ENCODE data around the gene GORASP2. TPM values are rescaled to one million over a fixed set of nuclear protein-coding genes. Genes with fewer than 3 reads are reported as not detected.

GORASP2 gene
- total RNA-seq, 1 experiment from 2014 or later, result 54.5 TPM

DNA sequence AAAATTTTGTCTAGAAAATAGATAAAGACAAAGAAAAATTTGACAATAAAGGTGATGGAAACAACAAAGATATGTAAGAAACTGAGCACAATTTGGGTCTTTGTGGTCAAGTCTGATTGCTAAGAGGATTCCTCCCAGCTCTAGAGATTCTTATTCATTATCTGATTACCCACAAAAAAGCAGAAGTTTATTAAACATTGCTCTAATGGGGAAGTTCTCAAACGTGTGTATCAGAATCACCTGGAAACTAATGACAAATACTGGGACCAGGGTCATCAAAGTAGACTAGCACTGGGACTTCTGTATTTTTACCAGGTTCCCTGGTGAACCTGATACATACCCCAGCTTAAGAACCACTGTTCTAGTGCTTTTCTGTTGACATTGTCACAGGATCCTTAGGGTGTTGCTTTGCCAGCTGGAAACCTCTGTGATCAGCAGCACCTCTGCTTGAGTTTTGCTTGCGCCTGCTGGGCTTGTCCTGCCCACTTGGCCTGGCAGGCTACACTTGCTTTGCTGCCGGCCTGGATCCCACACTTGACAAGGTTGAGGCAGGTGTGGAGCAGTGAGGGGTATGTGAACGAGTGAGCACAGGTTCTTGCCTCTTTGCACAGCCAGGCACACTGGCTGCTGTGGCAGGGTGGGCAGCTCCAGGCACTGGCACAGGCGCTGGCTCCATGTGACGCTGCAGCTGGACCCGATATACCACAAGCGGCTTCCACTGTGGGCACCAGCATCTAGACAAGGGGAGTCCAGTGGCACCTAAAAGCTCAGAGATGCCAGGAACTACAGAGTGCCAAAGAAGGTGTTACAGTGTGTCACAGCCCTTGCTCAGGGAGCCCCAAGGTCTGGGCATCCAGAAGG lies 6.2 kb upstream of the GORASP2 start:
- no peak for DNase-seq (ENCODE audit: low read depth)

DNA sequence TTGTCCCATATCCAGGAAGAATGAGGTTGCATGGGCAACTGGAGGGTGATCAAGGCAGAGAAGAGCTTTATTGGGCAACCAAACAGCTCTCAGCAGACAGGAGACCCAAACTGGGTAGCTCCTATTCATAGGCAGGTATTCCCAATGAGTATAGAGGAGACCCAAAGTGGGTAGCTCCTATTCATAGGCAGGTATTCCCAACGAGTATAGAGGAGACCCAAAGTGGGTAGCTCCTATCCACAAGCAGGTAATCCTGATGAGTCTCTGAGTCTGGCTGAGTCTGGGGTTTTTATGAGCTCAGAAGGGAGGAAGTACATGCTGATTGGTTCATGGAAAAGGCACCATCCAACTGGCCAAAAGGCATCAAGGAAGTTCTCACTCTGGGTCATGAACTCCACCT lies 5.3 kb upstream of the GORASP2 start:
- DNase-seq (ENCODE audit: low read depth), result peak; percentile 10

DNA sequence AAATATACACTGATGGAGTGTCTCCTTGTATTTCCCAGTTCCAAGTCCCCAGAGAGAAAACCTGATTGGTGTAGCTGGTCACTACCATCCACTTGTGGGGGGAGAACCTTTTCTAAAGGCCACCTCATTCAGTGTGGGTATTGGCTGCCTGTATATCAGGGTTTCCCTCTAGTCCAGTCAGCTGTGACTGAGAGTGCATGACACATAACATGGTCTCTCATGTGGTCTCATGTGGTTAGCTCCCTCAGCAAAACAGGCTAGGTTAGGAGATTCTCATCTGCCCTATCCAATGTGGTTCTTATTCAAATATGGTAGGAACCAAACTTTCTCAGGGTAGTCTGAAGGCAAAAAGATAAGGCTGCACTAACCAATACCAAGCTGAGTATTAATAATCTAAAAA lies 4.1 kb upstream of the GORASP2 start:
- DNase-seq (ENCODE audit: low read depth), result no peak

DNA sequence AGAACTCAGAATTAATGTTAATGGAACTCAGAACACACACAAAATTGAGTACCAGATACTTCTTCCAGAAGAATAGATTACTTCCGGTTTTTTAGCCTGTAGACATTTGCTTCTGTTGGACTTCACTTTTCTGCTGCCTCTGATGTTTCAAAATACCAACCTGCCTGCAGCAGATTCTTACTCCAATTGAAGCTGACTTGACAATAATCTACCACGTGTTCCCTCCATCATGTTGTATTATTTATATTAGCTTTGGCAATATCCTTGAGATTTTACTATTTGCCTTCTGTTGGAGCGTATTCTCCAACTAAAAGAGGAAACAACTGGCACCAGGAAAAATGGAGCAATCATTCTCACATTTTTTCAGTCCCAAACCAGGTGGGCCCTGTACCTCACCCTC lies 3.1 kb upstream of the GORASP2 start:
- DNase-seq (ENCODE audit: low read depth), result no peak

DNA sequence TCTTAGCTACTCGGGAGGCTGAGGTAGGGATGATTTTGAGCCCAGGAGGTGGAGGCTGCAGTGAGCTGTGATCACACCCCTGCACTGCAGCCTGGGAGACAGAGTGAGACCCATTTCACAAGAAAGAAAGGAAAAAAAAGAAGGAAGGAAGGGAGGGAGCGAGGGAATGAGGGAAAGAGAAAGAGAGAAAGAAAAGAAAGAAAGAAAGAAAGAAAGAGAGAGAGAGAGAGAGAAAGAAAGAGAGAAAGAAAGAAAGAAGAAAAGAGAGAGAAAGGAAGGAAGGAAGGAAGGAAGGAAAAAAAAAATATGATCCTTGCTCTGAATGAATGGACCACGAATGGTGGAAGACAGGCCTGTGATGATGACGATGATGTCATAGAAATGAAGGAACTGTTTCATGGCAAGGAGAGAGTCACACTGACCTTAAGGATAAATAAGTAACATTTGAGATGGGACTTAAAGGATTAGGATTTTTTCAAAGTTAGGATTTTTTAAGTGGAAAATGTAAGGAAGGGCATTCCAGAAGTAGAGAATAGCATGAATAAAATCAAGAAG lies 2.2 kb upstream of the GORASP2 start:
- DNase-seq (ENCODE audit: low read depth), result no peak

DNA sequence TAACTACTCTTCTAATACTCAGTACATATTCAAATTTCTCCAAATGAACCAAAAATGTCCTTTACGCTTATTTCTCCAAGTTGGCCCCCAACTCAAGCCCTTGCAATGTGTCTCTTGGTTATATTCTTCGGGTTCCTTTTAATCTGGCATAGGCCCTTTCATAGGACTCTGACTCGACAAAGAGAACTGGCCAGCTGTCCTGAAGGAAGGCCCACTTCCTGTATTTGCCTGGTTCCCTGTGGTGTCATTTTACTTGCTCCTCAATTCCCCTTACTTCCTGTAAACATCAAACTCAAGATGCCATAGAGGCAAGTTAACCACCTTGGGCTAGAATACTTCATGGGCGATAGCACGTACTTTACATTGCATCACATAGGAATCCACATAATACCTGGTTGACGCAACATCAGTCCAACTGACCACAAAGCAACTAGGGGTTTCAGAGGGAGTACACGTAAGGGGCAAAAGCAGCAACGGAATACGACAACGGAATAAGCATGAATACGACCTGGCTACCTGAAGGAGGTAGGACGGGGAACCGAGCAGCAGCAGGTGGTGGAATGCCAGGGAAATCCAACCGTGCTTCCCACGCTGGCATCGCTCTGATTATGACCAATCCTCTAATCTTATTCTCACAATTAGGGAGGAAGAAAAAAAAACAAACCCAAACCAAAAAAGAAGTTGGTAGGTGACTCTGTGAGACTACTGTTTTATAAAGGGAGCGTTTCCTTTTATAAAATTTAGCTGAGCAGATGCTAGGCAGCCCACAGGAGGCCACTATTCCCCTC lies 823 bp upstream of the GORASP2 start:
- DNase-seq (ENCODE audit: low read depth), result peak; percentile 49

DNA sequence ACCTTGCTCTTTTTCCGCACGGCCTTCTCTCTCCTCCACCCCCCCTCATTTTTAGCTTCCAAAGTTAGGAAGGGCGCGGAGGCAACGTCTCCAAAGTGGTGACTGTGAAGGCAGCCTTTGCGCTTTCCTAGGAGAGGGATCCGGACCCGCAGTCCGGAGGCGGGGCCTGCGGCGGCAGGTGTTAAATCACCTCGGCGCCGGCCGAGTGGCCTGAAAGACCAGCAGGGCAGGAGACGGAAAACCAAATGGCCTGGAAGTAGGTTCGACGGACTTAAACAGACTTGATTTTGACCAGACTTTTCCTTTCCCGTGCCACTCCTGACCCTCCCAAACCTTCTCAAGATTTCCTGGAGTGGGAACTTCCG lies 615 bp downstream of the GORASP2 start:
- DNase-seq (ENCODE audit: low read depth), result peak; percentile 15

DNA sequence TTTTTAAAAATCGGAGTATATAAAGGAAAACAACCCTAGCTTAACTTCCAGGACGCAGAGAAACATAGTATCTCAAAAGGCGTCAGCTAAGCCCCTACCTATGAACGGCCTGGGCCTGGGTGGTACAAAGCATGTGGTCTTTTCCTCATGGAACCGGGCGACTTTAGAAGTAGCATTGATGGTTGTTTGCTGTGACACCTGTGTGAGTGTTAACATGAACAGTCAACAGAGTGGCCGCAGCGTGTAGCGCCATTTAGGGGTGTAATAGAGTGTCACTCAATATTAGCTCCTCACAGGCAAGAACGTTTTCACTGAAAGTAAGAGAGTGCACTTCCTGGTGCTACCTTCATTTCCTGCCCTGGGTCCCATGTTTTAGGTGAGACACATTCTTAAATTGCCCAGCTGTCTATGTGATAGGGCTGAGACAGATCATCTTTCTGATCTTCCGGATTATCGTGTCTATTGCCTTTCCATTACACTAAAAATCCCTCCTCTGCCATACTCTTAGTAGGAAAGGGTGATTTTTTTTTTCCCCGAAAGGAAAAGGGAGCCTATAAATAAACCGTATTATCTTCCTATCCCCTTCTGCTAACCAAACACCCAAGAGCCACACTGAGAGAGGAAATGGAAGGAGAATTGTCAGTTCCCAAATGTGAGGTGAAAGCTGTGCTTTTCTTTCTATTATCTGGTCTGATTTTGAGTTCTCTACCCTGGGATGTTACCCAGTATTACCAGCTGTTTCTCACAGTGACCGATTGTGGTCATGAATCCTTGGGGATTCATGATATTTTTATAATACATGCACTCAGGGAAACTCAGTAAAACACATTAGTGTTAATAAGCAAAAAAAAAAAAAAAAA lies 1.3 kb downstream of the GORASP2 start:
- DNase-seq (ENCODE audit: low read depth), result peak; percentile 63

DNA sequence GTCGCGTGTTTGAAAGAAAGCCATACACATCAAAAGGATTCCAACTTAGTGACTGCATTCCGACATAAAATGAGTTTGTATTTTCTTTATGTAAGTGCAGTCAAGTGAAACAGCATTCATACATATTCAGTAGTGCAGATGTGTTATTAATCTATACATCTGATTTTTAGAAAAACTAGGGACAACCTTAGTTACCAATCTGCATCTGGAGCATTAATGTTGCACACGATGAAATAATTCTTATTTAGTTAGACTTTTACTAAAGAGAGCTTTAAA lies 1.9 kb downstream of the GORASP2 start:
- DNase-seq (ENCODE audit: low read depth), result no peak

DNA sequence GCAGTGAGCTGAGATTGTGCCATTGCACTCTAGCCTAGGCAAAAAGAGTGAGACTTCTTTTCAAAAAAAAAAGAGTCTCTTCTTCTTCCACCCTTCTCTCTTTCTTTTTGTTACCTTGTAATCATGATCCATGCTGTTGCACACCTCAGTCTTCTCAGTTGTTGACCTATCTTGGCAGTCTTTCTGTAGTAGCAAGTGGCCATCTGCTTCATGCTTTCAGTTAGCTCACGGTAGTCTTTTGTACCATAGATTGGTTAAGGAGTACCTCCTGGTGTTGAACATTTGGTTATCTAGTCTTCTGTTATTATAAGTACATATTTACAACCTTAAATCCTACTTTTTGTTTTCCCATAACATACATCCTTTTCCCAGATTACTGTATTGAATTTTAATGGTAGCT lies 3.1 kb downstream of the GORASP2 start:
- no peak for DNase-seq (ENCODE audit: low read depth)

DNA sequence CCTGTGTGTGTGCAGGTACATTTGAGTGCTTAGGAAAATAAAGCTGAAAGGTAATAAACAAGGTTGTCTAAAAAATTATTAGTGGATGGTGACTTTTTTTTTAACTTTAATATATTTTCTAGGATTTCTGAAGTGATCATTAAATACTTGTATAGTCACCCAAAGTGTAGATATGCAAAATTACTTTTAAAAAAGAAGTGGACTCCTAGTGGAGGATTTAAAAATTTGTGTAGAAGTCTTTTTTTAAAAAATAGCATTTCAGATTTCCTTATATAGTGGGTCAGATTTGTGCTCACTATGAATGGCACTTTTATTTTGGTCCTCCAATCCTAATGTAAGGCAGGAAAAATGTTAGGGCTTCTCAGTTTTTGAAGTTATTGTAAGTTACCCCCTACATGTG lies 3.9 kb downstream of the GORASP2 start:
- no peak for DNase-seq (ENCODE audit: low read depth)

DNA sequence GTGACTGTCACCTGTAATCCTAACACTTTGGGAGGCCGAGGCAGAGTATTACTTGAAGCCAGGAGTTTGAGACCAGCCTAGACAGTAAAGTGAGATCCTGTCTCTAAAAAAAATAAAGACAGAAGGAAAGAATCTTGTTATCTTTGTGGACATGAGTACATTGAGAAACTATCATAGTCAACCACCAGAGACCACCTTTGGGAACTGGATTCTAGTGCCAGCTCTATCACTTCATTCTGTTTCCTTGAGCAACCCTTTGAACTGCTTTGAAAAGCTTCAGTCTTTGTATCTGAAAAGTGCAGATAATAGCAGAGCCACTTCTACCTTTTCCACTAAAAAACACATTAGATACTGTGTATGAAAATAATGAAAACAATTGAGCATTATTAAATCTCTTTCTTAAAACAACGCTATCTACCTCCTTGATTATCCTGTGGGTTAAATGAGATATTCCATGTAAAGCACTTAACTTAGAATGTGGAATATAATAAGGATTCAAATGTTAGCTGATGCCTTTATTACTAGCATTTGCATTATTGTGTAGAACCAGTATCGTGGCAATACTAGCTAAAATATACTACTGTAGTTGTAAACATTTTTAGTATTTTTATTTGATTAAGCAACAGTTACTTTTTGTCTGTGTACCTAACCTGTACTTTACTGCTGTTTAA lies 8.8 kb downstream of the GORASP2 start:
- no peak for DNase-seq (ENCODE audit: low read depth)

DNA sequence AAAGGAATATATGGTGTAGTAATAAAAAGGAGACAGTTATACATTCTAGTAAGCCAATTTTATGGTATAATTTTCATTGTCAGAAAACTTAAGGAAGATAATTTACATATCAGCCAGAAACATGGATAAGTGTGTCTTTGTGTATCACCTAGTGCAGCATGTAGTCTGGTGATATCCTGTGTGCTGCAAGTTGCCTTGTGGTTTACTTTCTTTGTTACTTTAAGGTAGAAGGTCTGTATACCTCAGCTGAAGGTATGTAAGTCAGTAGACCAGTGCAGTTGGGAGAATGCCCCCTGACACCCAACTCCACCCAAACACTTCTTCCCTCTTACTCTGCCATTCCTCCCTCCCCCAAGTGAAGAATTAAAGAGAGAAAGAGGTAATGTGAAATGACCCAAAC lies 11.0 kb downstream of the GORASP2 start:
- no peak for DNase-seq (ENCODE audit: low read depth)

DNA sequence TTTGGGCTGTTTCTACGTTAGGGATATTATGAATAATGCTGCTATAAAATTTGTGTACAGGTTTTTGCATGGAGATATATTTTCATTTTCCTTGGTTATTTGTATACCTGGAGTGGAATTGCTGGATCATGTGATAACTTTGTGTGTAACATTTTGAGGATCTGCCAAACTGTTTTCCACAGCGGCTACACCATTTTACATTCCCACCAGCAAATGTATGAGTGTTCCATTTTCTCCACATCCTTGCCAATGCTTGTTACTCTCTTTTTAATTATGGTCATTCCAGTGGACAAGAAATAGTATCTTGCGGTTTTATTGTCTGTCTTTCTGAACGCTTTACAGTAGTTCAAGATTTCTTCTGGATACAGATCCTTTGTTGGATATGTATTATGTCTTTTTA lies 13.6 kb downstream of the GORASP2 start:
- DNase-seq (ENCODE audit: low read depth), result no peak

DNA sequence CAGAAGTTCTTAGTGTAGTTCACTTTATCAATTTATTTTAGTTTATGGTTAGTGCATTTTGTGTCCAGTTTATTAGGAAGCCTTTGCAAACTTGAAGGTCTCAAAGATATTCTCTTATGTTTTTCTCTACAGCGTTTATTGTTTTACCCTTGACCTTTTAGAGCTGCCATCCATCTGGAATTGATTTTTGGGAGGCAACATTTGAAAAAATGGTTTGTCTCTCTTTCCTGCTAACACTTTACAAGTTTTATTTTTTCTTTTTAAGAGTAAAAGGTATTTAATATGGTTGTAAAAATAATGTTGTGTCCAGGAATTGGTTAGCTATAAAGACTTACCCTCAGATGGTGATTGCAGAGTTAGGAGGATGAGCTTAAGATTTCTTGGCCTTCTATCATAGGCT lies 14.0 kb downstream of the GORASP2 start:
- no peak for DNase-seq (ENCODE audit: low read depth)

DNA sequence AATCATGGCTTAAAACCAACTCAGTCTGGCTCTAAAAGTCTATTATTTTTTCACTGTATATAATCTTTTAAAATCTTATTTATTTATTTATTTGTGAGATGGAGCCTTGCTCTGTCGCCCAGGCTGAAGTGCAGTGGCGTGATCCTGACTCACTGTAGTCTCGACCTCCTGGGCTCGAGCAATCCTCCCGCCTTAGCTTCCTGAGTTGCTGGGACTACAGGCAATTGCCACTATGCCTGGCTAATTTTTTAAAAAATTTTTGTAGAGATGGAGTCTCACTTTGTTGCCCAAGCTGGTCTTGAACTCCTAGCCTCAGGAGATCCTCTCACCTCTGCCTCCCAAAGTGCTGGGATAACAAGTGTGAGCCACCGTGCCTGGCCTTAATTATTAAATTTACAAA lies 14.5 kb downstream of the GORASP2 start:
- no peak for DNase-seq (ENCODE audit: low read depth)

DNA sequence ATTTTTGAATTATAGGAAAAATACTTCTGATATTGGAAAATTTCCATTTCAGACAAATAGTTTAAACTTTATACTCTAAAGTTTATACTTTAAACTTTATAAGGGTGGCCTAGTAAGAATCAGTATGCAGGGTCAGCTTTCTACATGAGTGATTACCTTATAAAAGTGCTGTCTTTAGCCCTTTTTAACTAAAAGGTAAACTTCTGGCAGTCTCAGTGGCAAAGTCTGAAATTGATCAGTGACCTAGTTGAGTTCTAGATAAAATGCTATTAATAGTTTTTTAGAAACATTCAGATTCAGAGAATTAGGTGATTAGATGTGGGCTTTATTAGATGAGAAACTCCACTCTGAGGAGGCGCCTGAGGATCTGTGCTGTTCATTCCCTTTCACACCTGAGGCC lies 15.5 kb downstream of the GORASP2 start:
- DNase-seq (ENCODE audit: low read depth), result no peak

DNA sequence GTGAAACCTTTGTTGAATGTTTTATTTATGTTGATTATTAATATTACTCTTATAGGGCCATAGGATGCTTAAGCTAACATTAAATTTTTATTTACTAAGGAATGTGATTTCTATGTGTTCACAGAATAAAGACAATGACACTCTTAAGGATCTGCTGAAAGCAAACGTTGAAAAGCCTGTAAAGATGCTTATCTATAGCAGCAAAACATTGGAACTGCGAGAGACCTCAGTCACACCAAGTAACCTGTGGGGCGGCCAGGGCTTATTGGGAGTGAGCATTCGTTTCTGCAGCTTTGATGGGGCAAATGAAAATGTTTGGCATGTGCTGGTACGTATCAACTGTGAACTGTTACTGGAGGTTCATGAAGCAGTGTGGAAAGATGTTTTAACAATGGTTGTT lies 20.4 kb downstream of the GORASP2 start:
- no peak for DNase-seq (ENCODE audit: low read depth)

DNA sequence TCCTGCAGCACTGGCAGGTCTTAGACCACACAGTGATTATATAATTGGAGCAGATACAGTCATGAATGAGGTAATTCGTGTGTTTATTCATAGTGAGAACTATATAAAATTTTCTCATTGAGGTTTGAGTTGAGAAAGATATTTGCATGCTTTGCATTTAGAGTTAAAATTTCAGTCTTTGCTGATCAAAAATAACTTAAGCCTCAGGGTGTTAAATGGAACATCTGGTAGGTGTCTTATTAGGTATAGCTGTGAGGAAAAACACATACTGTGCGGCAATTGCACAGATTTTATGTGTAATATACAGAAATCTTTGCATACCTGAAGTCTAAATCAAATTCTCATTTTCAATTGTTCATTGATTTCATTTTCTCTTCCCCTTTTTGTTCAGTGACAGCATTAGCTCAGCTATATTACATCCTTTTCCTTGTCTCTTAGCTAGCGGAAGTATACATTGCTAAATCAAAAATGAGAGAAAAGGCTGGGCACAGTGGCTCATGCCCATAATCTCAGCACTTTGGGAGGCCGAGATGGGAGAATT lies 21.2 kb downstream of the GORASP2 start:
- no peak for DNase-seq (ENCODE audit: low read depth)

DNA sequence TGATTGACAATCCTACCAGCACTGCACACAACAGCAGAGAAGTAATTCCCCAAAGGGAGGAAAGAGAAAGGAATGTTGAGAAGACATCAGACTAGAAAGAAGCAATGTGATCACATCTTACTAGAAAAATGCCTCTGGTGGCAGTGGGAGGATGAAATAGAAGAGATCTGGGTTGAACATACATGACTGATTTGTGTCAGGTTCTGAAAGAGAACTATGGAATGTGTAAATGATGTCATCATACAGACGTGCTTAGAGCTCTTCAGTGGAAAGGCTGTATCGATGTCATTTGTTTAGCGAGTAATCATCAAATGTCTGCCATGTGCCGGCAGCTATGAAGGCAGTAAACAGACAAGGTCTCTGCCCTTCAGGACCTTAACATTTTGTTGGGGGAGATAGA lies 24.9 kb downstream of the GORASP2 start:
- DNase-seq (ENCODE audit: low read depth), result peak; percentile 18

DNA sequence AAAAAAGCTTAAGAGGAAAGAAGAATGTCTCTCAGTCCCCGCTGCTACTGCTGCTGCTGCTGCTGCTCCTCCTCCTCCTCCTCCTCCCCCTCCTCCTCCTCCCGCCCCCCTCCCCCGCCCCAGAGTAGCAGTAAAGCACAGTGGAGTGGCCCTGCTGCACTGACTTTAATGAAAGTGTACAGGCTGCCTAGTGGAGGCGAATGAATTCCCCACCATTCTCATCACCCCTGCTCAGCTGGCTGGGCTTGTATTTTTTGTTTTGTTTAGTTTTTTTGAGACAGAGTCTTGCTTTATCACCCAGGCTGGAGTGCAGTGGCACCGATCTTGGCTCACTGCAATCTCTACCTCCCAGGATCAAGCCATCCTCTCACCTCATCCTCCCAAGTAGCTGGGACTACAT lies 34.3 kb downstream of the GORASP2 start:
- no peak for DNase-seq (ENCODE audit: low read depth)

Data from LHCN-M2 (cell line).